Measurements from ENCODE around the gene KCTD10. TPM values are rescaled to one million over a fixed set of nuclear protein-coding genes. Genes with fewer than 3 reads are reported as not detected.

The KCTD10 gene
- total and polyA plus RNA-seq, 4 donors = 4.2 to 20.1 (median 9.9) TPM

GRCh38 chr12:109513051-109513450 is 36.0 kb upstream of the KCTD10 start (continued):
- TF ChIP-seq NR2F2 (IDR thresholded peaks at IDR 0.05) (no peak), REST (IDR thresholded peaks at IDR 0.05) (no peak)

- Histone ChIP-seq H3K27me3 (ENCODE audit: control insufficient read depth in 4 of 4, insufficient read depth in 4 of 4, low read length in 3 of 4) (no peaks in the 10 kb centered on the region), H3K9ac (ENCODE audit: low read depth in 1 of 2, low read length in 2 of 2) (no peak overlapping the region), H3K4me1 (ENCODE audit: control insufficient read depth in 4 of 4, insufficient read depth in 4 of 4, low read length in 3 of 4) (no peaks in the 10 kb centered on the region), H3K36me3 (ENCODE audit: control insufficient read depth in 4 of 4, insufficient read depth in 3 of 4, low read depth in 1 of 4, low read length in 3 of 4) (peaks cover 8 to 80% (median 64%) of the 10 kb centered on the region in 4 donors), H3K4me3 (ENCODE audit: low read depth in 1 of 3, low read length in 3 of 3) (no peak overlapping the region), H3K9me3 (ENCODE audit: control insufficient read depth in 4 of 4, low read length in 3 of 4) (no peaks in the 10 kb centered on the region), H3K27ac (ENCODE audit: low read depth in 1 of 2, low read length in 2 of 2) (no peak overlapping the region)
- TF ChIP-seq RAD21 (IDR thresholded peaks at IDR 0.05) (no peak), ZBTB33 (IDR thresholded peaks at IDR 0.05) (no peak), EGR1 (IDR thresholded peaks at IDR 0.05; ENCODE audit: low read depth in 2 of 2) (no peak), FOXA2 (IDR thresholded peaks at IDR 0.05) (no peak), CTCF (IDR thresholded peaks at IDR 0.05; ENCODE audit: low read depth, low read length, missing input control) (no peak), FOXA1 (IDR thresholded peaks at IDR 0.05) (no peak), NR2F2 (IDR thresholded peaks at IDR 0.05) (no peak), SP1 (IDR thresholded peaks at IDR 0.05) (no peak)
- 90% methylated on average over 1 of the region's 1 CpG for WGBS
- no peak for DNase-seq (ENCODE audit: low spot score)
These were observed 35.5 kb upstream of the KCTD10 start for GRCh38 chr12:109512608-109513007.

GRCh38 chr12:109510196-109510595 is 33.1 kb upstream of the KCTD10 start:
- H3K9ac ChIP-seq (ENCODE audit: low read depth in 1 of 2, low read length in 2 of 2) = no peak overlapping the region
- TF ChIP-seq HNF4G (IDR thresholded peaks at IDR 0.05) (no peak), JUND (IDR thresholded peaks at IDR 0.05) (no peak), RAD21 (IDR thresholded peaks at IDR 0.05) (no peak), HNF4A (conservative IDR thresholded peaks at IDR 0.05) (no peak), NR2F2 (IDR thresholded peaks at IDR 0.05) (peak; percentile 18)
- no peaks in the 10 kb centered on the region for H3K4me1 ChIP-seq (ENCODE audit: control insufficient read depth in 4 of 4, insufficient read depth in 4 of 4, low read length in 3 of 4)
- H3K9me3 ChIP-seq (ENCODE audit: control insufficient read depth in 4 of 4, low read length in 3 of 4) = no peaks in the 10 kb centered on the region
- no peak overlapping the region for H3K4me3 ChIP-seq (ENCODE audit: low read depth in 1 of 3, low read length in 3 of 3)
- DNase-seq (ENCODE audit: low spot score) = no peak
- H3K36me3 ChIP-seq (ENCODE audit: control insufficient read depth in 4 of 4, insufficient read depth in 3 of 4, low read depth in 1 of 4, low read length in 3 of 4) = peaks cover 13 to 88% (median 66%) of the 10 kb centered on the region in 4 donors
- 88% methylated on average over 15 of the region's 15 CpGs for WGBS
- H3K27me3 ChIP-seq (ENCODE audit: control insufficient read depth in 4 of 4, insufficient read depth in 4 of 4, low read length in 3 of 4) = no peaks in the 10 kb centered on the region
- H3K27ac ChIP-seq (ENCODE audit: low read depth in 1 of 2, low read length in 2 of 2) = no peak overlapping the region
